Measurements from ENCODE around the gene TMTC2.

TMTC2 gene

GRCh38 chr12:83142914-83143313 is 456.2 kb downstream of the TMTC2 start:
- DNase-seq (ENCODE audit: low read depth): no peak

DNA sequence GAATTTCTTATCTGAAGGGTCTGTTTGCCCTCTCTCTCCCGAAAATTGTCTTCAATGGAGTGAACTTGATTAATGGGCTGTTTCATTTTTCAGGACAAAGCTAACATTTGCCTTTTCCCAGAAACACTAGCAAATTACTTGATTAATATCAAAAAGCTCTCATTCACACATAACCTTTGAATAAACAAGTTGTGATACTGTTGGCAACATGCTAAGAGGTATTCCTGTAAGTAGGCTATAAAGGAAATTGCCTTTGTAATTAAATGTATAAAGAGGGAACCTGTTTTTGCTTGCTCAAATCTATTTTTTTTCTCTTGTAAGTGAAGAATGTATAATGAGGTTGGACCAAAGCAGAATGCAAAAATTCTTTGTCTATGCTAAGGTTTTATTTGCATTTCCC is 457.2 kb downstream of the TMTC2 start:
- DNase-seq (ENCODE audit: low read depth): no peak

GRCh38 chr12:83145325-83145840 is 458.7 kb downstream of the TMTC2 start:
- DNase-seq (ENCODE audit: low read depth): no peak

DNA sequence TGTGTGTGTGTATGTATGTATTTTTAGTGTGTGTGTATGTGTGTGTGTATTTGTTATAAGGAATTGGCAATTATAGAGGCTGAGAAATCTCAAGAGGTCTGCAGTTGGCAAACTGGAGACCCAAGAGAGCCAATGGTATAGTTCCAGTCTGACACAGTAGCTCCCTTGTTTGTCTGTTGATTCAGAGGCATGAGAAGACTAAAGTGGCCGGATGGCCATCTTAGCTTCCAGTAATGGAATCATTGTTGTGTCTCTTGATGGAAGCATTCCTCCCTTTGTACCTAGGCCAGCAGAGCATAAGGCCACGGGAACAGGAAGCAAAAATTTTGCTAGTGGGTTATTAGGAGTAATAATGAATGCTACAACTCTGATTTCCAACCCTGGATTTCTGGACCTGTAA is 460.6 kb downstream of the TMTC2 start:
- DNase-seq (ENCODE audit: low read depth): no peak

DNA sequence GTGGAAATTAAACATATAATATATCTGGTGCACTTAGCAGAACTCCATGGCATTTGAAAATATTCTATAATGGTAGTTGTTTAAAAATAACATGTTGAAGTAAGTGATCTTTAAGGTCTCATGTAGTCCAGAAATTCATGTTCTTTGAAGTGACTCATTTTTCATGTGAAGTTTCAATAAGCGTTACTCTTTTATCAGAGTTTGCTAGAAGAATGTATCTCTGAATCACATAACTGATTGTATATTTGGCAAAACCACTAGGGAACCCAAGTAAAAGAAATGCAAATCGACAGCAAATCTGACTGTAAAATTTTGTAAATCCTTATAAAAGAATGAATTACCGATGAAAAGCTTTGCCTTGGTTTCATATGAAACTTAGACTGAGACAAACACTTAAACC is 463.3 kb downstream of the TMTC2 start:
- DNase-seq (ENCODE audit: low read depth): no peak

DNA sequence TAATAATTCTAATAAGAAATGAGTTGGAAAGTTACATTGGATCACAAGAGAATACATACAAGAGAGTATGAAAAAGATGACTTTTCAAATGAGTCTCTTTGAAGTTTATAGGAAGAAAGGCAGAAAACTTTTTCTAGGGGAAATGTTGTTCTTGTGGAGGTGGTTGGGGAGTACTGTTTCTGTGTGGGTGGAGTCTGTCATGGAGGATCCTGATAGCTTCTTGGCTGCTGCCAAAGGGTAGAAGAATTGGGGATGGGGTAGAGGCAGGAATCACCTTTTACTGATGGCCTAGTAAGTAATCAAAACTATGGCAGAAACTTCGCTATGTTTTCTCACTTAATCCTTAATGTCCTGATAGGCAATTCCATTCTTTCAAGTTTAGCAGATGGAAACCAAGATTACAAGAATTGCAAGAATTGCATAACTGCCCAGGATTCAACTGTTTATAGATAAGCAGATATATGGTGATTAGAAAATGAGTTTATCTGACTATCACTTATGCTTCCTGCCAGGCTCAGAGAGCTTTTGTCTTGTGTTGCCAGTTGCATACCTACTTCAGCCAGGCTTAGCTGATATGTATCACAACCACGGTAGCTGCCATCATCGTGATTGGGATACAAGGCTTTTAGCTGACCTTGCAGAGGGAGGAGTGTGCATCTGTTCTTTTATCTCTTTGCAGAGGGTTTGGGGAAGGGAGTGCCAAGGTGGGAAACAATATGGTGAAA is 463.9 kb downstream of the TMTC2 start:
- no peak for DNase-seq (ENCODE audit: low read depth)

DNA sequence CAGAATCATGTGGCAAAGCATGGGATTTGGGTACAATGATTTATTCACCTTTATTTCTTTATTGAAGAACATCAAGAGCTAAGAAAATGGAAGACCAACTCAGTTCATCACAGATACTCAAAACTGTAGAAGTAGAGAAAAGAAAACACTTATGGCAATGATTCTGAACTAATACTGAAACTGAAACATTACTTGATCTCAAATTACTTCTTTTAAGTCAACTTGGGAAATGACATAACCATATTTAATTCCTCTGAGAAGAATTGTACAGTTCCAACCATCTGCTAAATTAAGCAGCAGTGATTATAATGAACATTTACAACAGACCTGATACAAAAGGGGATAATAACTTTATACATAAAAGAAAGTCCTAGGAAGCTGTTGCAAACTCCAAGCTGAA is 466.5 kb downstream of the TMTC2 start:
- DNase-seq (ENCODE audit: low read depth): no peak

DNA sequence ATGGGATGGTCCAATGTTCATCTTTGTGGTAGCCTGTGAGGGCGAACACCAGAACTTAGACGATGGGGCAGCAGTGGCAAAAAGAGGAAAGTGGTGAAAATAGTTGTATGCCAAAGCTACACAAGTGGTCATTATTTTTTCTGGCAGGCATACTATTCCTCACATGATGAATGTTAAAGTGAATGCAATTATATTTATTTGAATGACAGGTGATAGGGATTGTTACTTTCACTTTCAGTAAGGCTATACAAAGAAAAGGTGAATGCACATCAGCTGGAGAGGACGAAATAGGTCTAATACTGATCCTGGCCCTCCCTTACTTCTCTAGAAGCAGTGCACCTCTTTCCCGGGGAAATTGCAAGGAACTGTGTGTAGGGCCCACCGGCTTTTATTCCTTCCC is 470.1 kb downstream of the TMTC2 start:
- no peak for DNase-seq (ENCODE audit: low read depth)

DNA sequence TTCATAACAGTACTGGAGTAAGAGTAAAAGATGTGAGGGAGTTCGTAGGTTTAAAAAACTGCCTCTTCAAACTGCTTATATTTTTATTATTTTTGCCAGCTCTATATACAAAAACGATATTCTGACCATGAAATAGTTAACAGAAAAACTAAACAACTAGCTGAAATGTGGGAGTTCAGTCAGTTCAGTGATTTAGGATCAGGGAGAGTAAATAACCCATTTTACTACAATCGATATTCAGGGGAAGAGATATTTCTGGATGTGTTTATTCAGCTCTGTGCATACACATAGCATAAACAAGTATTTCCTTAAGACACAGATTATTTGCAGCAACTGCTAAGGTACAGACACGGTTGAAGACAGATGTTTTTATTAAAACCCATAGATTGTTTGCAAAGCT is 470.9 kb downstream of the TMTC2 start:
- no peak for DNase-seq (ENCODE audit: low read depth)

GRCh38 chr12:83158613-83159207 is 472.0 kb downstream of the TMTC2 start:
- no peak for DNase-seq (ENCODE audit: low read depth)

- no peak for DNase-seq (ENCODE audit: low read depth)
Observed at GRCh38 chr12:83161456-83161855, 474.8 kb downstream of the TMTC2 start.

DNA sequence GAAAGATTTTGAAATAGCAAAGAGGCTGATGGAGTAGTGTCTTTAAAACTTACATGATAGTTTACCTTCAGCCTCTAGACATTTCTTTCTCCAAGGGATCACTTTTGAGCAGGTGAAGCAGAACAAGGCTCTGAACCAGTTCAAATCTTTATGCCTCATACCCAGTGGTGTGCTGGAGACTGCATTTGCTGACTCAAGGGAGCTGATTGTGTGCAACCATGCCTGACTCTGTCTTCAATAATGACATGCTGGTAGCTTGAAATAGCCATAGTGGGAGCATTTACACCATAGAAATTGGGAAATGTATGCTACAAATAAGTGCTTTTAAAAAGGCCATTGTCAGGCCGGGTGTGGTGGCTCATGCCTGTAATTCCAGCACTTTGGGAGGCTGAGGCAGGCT is 482.0 kb downstream of the TMTC2 start:
- DNase-seq (ENCODE audit: low read depth): no peak

GRCh38 chr12:83172441-83172840 is 485.7 kb downstream of the TMTC2 start:
- no peak for DNase-seq (ENCODE audit: low read depth)

DNA sequence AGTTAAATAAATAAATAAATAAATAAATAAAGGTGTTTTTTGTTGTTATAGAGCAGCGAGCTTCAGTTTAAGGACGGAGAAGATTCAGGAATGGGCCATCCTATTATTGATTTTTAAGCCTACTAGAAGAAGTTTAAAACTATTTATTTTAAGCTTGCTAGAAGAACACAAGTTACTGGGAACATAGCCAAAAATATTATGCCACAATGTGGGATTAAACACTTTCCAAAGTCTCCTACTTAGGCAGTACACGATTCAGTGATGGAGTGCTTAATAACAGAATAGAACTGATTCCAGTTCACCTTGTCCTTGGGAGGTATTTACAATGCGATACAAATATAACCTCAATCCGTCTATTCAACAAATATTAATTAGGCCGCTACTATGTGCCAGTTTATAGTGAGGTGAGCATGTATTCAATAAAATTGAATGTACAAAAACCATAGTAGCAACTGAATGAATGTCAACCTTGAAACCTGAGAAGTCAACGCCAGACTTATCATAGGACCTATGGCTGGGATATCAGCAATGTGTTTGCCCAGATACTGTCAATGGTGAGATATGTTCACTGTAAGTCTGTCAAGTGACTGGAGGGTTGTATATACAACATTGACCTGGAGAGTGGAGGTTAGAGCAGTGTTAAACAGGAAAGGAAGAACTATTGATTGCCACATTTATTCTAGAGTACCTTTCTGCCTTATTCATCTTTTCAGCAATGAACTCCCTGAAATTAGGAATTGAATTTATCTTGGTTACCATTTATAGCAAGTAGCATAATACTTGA is 486.4 kb downstream of the TMTC2 start:
- DNase-seq (ENCODE audit: low read depth): no peak

GRCh38 chr12:83179999-83180398 is 493.3 kb downstream of the TMTC2 start:
- no peak for DNase-seq (ENCODE audit: low read depth)

DNA sequence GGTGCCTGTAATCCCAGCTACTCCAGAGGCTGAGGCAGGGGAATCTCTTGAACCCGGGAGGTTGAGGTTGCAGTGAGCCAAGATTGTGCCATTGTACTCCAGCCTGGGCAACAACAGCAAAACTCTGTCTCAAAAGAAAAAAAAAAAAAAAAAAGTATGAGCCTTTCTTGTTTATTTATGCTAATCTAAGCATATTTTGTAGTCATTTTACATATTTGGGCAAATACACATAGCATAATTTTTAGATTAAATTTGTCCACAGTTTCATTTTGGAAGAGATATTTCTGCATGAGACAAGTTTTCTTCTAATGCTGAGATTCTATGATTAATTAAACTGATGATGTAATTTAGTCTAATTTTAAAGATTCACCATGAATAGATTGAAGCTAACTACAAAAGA is 494.4 kb downstream of the TMTC2 start:
- DNase-seq (ENCODE audit: low read depth): no peak

GRCh38 chr12:83183132-83183531 is 496.4 kb downstream of the TMTC2 start:
- no peak for DNase-seq (ENCODE audit: low read depth)

Data from EH (cell line).